HG03159 (cell line): ENCODE data around the gene DLX4.

Experiments used
- ATAC-seq: cut with Tn5 transposase; IDR thresholded peaks from one replicate; pipeline ENCODE4 v1.9.1; 2021; ENCODE audit warnings: mild to moderate bottlenecking, moderate library complexity; ENCODE audit not compliant: unreplicated experiment

DLX4 gene

DNA sequence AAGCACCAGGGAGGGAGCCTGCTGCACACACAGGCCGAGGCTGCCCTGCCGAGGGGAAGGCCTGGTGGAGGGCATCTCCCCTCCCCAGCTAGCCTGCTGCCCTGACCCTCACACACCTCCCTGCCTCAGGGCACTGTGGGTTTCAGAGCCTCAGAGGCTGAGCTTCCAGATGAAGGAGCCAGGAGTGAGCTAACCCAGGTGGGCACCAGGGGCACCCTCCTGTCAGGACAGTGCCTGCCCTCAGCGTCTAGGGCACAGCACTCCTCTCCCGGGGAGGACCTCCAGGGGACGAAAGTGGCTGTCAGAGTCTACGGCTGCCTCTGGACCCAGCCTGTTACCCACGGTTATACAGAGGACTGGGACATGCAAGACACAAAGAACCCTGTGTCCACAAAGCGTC, 22.8 kb upstream of the DLX4 start:
- ATAC-seq: no peak

DNA sequence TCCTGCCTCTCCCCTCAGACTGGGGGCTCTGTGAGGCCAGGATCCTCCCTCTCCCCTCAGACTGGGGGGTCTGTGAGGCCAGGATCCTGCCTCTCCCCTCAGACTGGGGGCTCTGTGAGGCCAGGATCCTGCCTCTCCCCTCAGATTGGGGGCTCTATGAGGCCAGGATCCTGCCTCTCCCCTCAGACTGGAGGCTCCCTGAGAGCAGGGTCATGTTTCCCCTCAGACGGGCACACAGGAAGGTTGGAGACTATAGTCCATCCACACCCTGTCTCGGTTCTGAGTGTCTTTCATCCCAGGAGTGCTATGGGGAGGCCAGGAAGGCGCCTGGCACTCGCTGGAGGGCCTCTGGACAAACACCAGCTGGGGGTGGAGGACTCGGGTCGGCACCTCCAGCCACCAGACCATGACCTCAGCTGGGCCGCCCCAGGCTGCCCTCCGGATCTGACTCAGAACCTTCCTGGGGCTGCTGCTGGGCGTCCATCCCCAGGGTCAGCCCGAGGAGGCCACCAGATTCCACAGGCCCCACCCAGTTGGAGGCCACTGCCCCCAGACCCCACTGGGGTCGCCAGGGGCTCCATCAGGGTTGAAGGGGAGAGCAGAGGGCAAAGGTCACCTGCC, 21.9 kb upstream of the DLX4 start:
- no peak for ATAC-seq

DNA sequence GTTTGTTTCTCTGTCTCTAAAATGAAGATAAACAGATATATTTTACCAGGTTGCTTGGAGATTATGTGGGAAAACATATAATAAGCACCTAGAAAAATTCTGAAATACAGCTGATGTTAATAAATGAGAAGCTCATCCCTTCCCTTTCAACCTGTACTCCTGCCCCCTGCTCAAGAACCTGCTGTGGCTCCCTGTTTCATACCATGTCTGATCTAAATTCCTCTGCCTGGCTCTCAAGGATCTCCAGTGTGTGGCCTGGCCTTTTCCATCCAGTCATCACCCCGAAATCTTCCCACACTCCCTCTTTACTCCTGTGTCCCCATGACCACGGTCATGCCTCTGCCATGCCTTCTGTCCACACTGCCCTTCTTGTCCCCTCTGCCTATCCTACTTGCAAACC, 19.4 kb upstream of the DLX4 start:
- no peak for ATAC-seq

DNA sequence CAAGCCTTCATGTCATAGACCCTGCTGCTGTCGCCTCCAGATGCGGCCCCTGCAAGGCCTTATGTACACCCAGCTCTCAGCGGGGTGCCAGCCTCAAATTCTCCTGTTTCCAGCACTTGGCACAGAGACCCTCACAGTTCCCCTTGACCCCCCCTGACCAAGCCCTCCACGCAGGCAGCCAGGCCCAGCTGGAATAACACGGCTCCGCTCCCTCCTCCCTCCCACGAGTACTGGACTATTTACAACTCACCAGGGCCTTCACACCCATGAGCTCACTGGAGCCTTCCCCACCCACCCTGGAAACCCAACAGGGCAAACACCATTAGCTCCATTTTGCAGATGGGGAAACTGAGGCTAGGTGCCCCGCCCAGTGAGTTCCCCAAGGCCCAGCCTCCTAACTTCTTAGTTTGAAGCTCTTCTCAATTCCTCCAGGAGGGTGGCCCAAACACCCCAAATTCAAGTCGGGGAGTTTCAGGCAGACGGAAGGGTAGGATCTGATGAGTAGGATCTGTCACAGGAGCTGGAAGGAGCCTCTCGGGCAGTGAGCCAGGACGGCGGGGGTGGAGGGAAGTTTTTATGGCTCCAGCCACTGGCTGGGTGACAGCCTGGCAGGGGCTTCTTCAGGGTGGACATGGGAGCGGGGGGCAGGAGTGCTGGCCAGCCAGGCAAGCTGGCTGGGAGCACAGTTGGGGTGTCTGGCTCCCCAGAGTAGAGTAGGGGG, 17.5 kb upstream of the DLX4 start:
- ATAC-seq: no peak

DNA sequence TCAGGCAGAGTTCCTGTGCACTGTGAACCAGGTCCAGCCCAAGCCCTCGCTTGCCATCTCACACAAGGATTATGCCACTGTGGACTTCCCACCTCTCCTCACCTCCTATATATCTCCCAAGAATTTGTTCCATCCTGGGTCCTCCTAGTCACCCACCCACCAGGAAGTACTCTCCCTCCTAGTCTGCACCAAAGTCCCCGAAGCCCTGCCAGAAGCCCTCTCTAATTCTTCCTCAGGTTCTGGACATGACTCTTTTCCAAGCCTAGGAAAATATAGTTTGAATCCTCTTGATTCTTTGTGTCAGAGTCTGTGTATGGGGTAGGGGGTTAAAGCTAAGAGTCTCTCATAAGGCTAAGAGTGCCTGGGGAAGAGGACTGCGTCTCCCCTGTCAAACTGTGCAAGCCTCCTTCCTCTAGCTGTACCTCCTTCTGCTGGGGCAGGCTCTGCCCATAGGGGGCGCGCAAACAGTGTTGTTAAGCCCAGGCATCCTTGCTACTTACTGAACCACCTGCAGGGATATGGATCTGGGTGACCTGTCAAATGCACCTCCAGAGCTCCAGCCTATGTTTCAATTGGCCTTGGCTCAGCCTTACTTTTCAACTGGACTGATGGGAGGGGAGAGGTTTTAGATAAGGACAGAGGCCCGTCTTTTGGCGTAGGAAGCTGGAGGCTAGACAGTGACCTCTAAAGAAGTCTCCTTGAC, 16.6 kb upstream of the DLX4 start:
- peak; percentile 49 for ATAC-seq

DNA sequence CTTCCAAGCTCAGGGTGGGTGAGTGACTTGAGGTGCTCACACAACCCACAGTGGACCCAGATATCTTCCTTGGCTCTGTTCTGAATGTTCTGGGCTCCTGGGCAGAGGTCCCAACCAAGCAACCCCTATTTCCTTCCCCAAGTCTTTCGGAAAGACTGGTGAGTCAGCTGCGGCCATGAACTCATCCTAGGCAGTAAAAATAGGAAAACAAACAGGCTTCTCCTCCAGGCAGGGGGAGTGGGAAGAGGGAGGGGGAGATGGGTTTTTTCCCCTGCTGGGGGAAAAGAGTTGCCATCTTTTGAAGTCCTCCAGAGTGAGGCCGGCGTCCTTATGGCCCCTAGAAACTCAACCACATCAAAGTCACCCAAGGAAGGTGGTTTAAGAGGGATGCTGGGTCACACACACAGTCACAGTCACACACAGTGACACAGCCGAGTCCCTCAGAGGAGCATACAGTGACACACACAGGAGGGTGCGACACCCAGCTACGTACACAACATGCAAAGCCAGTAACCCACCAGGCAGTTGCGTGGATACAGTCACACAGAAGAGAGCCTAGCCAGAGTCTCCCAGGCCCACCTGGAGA, 16.0 kb upstream of the DLX4 start:
- ATAC-seq: no peak

DNA sequence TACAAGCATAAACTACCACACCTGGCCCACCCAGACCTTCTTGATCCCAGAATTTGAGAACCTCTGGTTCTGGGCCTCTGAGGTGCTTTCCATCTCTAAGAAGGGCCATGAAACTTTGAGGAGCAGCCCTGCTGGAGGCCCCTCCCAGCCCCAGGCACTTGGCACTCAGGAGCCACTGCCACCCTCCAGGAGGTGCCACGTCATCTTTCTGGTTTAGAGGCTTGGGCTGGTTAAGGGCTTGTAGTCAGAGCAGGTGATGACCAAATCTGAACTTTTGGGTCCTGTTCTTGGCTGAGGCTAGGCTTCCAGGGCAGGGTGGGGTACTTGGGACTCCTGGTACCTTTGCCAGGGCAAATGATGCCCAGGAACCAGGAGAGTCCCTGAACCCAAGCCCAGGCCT, 13.8 kb upstream of the DLX4 start:
- ATAC-seq: no peak

DNA sequence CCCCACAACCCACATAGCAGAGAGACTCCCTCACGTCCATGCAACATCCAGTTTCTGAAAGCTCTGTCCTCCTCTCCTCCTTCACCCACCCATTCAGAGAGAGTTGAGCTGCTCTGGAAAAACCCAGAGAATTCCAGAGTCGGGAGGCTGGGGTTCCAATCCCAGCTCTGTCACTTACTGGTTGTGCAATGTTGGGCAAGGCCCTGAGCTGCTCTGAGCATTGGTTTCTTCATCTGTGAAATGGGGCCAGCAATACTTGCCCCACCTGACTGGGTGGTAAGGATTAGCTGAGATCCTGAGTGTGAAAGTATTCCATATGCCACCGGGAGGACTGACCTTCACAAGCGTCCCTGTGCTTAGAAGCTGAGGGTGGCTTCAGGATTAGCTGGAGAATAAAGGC, 12.2 kb upstream of the DLX4 start:
- ATAC-seq: no peak

DNA sequence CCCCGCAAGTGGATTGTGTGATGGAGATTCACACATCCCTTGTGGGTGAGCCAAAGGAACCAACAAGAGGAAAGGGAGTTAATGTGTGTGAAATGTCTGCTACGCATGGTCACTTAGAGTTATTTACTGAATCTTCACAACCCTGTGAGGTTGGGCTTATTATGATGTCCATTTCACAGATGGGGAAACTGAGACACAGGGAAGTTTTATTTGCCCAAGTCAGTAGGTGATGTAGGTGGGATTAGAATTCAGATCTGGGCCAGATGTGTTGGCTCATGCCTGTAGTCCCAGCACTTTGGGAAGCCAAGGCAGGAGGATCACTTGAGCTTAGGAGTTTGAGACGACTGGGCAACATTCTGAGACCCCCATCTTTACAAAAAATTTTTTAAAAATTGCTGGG, 11.6 kb upstream of the DLX4 start:
- no peak for ATAC-seq

DNA sequence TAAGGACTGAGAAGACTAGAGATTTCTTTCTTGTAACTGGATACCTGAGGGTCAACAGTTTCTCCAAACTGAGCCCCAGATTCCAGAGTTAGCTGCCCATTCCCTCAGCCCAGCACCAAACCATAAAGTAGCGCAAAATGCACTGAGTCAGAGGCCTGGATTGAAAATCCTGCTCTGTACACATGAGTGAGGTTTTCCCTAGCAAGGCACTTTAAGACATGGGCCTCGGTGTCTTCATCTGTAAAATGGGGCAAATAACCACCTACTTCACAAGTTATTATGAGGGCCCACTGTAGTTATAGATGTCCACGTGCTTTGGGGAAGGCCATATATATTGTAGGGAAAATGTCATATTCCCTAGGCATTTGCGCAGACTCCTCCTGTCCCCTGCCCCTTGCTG, 10.3 kb upstream of the DLX4 start:
- ATAC-seq: no peak

DNA sequence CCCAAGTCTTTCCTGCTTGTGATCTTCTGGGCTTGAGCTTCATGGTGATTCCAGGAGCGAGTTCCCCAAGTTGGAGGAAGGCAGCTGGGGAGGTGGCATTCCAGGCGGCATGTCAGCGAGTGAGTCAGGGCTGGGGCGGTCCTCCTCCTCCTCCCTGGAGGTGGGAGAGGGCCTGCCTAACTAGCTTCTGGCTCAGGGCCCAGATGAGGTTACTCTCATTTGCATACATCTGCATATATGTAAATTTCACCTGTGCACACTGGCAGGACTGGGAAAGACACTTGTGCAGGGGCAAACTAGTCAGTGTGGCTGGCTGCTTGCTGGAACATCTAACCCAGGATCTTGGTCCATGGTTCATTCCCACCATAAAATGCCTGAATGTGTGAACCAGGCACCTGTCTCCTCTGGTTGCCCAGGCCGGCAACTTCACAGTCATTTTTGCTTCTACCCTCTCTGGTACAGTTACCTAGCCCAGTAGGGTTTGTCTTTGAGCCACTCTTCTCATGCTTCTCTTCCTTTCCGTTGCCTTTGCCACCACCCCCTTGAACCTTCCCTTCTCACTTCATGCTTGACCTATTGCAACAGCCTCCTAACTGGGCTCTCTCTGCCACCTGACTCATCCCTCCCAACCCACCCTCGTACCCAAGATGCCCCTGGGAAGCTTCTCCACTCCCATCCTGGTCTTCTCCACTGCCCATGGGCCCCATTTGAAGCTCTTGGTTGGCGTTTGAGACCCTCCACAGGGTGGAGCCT, 9.6 kb upstream of the DLX4 start:
- no peak for ATAC-seq

DNA sequence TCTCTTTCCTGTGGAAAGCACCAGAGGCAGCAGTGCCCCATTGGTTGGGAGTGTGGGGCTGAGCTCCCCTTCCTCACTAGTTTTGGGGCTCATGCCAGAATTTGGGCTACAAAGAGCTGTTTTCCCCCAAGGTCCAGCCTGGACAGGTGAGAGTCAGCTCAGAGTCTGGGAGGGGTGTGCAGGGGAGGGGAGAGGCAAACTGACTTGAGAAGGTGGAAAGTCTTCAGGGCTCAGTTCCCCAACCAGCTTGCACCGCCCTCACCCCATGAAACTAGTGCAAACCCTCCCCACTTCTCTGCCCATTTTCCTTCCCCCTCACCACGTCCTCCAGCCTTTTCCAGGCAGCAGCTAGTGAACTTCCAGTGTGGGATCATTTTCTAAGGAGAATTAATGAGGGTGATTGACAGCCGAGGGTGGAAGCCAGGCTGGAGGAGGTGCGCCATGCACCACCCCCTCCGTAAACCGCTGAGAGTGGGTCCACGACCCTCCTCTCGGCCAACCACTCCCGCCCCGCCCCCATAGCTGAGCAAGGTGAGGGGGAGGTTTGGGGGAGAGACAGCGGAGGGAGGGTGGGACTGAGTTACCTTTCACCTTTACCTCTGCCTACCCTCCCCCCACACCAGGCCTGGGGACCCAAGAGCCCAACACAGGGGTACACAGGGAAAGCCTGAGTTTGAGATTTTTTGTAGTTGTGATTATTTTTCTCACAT, 6.2 kb upstream of the DLX4 start:
- no peak for ATAC-seq

DNA sequence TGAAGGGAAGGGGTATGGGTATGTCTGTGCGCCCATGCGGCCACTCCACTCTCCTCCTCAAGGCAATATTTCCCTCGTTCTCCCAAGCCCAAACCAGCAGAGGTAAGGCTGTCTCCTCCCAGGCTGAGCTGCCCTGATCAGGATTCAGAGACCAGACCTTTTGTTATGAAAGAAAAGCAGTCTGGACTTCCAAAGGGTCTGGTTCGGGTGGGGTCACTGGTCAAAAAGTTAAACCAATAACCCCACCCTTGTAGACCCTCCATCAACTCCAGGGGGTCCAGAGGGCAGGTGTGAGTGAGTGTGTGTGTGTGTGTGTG, 5.7 kb upstream of the DLX4 start:
- no peak for ATAC-seq

DNA sequence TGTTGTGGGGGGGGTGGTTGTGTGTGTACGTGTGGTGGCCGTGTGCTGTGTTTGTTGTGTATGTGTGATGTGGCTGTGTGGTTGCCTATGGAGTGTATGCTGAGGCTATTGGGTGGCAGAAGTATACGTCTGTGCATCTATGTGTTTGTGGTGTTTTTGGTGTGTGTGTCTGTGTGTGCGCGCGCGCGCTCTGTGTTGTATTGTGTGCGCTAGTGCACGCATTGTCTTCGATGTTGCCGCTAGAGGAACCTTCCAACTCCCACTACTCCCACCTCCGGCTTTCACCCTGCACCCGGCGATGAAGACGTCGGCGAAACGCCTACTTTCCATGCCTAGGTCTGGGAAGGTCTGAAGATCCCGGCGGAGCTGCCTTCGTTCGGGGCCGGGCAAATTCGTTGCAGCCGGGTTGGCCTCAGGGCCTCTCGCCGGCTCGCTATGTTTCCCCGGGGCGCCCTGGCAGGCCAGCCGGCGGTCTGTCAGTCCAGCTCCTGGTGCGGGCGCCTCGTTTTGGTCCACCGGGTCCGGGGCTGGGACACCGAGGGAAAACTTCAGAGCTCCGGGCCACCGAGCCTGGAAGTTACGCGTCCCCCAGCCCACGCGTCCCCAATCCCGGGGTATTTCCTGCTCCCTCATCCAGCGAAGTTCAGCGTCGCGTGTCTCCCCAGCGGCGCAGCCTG, 5.2 kb upstream of the DLX4 start:
- ATAC-seq: no peak

DNA sequence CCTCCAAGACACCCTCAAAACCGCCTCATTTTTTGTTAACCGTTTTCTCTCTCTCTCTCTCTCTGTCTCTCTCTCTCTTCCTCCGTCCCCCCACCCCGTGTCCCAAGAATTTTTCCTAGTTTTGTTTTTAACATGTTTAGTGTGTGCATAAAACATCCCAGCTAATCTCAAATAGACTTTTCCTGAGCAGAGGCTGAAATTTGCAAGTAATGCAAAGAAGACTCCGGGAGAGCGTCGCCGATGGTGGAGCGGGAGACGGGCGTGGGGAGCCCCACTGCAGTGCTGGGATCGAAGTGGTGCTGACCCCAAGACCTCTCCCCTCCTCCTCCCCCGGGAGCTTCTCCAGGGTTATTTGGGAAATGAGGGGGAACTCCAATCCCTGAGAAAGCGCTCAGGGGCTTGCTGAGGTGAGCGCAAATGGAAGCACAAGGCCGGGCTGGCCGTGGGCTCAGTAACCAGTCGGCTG, 4.7 kb upstream of the DLX4 start:
- no peak for ATAC-seq

DNA sequence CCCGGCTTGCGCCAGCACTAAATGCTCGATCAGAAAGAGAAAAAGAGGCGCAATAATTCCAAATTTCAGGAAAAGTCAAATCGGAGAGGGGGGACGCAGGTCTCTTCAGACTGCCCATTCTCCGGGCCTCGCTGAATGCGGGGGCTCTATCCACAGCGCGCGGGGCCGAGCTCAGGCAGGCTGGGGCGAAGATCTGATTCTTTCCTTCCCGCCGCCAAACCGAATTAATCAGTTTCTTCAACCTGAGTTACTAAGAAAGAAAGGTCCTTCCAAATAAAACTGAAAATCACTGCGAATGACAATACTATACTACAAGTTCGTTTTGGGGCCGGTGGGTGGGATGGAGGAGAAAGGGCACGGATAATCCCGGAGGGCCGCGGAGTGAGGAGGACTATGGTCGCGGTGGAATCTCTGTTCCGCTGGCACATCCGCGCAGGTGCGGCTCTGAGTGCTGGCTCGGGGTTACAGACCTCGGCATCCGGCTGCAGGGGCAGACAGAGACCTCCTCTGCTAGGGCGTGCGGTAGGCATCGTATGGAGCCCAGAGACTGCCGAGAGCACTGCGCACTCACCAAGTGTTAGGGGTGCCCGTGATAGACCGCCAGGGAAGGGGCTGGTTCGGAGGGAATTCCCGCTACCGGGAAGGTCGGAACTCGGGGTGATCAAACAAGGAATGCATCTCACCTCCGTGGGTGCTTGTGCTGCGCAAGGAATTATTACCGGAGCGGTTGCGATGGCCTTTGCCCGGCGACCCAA, 4.0 kb upstream of the DLX4 start:
- no peak for ATAC-seq

DNA sequence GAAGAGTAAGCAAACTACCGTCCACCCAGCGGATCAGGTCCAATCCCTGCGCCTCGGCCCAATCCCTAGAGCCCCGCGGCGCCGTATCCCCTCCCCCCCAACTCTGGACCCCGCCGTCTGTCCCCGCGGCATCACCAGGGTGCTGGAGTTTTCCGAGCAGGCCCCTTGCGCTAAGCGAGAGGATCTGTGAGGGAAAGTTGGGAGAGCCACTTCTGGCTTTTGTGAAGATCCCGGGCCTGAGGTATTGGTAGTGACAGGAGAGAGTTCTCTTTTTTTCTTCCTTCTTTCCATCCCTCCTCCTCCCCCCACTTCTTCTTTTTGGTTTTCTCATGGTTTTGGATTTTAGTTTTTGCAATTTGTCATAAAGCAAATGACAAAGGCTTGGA, 3.5 kb upstream of the DLX4 start:
- no peak for ATAC-seq

DNA sequence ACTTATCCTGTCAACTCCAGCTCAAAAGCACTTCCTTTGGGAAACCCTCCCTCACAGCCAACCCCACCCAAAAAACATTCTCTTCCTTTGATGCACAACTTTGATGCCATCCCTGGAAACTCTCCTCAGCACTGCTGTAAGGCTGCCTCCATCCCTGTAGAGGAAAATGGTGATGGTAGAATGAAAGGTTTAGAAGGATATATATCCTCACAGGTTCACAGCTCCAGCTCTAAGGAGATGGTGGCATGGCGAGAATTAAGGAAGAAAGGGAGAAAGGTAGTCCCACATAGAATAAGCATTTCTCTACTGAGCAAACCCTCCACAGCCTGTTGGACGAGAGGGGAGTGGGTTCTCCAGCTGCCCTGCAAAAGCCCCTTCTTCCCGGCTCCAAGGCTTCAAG, 2.2 kb upstream of the DLX4 start:
- no peak for ATAC-seq

DNA sequence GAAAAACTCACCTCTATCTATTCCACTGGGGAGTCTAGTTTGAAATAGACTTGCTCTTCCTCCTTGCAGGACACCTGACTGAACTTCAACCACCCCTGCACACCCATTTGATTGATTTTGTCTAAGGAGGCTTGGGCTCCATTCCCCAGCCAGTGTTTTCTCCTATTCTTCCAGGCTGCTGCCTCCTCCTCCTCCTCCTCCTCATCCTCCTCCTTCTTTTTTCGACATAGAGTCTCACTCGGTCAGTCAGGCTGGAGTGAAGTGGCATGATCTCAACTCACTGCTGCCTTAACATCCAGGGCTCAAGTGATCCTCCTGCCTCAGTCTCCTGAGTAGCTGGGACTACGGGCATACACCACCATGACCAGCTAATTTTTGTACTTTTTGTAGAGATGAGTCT, 1.8 kb upstream of the DLX4 start:
- ATAC-seq: no peak
